Measurements from ENCODE around the gene ACTA1.
"Not testable (repeated sequence)": the region's sequence is repeated elsewhere in the genome, so short reads cannot be mapped to it uniquely, and the experiment has no call there.

Gene ACTA1

DNA sequence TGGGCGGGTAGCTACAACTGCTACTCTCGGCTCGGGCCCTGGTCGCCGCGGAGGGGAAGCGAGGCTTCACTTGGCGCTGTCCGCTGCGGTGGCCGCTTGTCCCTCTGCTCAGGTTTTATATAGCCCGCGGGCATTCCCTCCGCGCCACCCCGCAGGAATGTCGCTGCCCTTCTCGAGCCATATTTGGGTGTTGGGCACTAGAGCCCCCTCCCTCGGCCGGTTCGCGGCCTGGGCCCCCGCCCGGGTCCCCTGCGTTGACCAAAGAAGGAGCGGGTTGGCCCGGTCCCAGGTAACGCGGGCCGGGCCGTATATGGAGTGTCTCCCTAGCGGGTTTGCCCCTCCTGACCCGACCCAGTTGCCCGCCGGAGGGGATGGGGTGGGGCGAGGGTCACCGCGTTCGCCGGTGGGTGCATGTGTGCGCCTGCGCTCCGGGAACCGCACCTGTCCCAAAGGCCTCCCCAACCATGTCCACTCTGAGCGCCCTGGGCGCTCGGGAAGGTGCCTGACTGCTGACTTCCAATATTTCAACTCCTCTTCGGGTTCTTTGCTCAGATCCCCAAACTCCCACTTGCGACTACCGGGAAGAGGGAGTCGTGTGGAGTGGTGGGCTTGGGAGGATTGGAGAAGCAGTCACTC, at the start of gene ACTA1:
Gene ACTA1, minus strand, starts transcription at position 90 of the 636 bp plus-strand sequence. CDS start 979 bp downstream, outside the sequence.
- no peak for DNase-seq (ENCODE audit: low spot score)

DNA sequence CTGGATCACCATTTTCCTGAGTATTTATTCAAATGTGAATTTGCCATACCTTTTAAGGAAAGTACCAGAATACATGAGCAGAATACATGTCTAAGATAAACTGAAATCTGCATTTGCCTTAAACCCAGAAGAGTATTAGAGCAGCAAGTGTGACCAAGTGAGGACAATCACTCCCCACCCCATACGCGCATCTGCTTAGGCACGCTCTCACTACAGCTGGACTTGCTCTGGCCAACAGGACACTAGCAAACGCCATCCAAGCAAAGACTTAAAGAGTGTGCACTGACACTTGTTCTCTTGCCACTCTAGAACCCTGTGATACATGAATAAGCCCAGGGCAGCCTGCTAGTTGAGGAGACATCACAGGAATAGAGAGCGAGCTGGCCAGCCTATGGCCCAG, 48.6 kb upstream of the ACTA1 start:
- no peak for DNase-seq (ENCODE audit: low spot score)

DNA sequence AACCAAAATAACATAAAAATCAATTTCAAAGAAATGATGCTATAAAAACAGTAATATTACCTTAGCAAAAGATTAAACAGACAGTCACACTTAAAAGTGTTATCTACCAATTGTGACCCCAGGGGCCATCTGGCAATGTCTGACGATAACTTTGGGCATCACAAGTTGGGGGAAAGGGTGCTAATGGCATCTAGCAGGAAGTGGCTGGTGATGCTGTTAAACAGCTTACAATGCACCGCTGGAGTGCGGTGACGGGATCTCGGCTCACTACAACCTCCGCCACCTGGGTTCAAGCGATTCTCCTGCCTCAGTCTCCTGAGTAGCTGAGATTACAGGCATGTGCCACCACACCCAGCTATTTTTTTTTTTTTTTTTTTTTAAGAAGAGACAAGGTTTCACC, 46.6 kb upstream of the ACTA1 start:
- DNase-seq (ENCODE audit: low spot score), result no peak

DNA sequence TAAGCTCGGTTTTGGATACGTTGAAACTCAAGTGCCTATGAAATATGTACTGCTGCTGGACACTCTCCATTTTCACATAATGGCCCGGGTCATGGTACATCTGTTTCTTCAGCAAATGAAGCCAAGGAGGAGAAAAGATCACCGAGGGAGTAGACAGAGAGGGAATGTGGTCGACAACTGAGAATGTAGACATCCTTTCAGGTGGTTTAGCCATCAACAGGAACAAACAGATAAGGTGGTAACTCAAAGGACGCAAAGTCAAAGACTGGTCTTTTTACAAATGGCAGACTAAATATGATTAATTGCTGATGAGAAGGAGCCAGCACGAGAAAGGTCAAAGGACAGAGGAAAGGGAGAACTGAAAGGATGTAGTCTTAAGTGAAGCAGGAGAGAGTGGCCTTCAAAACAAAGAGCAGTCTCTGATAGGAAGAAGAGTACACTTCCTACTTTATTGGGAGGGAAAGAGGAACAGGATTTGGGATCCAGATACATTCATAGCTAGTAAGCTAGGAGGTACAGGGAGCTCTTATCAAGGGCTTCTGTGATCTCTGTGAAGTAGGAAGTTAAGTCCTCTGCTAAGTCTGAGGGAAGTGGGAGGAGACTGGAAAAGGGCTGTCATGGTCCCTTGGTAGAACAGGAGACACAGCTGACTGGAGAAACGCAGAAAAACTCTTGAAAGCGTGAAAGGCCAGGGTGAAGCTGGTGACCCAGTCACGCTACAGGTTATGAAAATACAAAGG, 45.9 kb upstream of the ACTA1 start:
- no peak for DNase-seq (ENCODE audit: low spot score)

DNA sequence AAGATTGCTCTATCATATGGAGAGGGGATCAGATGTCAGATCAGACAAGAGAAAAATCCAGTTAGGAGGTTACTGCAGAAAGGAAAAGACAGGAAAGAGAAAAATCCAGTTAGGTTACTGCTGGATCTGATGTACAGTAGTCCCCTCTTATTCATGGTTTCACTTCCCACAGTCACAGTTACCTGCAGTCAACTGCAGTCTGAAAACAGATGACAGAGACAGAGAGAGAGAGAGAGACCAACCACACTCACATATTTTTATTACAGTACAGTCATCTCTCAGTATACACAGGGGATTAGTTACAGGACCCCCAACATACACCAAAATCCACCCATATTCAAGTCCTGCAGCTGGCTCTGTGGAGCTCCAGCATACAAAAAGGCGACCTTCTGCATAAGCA, 45.0 kb upstream of the ACTA1 start:
- no peak for DNase-seq (ENCODE audit: low spot score)

DNA sequence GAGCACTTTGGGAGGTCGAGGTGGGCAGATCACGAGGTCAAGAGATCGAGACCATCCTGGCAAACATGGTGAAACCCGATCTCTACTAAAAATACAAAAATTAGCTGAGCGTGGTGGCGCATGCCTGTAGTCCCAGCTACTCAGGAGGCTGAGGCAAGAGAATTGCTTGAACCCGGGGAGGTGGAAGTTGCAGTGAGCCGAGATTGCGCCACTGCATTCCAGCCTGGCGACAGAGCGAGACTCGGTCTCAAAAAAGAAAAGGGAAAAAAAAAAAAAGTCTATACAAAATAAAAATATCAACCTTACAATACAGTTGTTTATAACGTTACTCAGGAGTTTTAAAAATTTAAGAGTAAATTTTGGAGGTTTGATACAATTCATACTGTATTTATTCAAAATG, 42.0 kb upstream of the ACTA1 start:
- not testable (repeated sequence) for DNase-seq (ENCODE audit: low spot score)

DNA sequence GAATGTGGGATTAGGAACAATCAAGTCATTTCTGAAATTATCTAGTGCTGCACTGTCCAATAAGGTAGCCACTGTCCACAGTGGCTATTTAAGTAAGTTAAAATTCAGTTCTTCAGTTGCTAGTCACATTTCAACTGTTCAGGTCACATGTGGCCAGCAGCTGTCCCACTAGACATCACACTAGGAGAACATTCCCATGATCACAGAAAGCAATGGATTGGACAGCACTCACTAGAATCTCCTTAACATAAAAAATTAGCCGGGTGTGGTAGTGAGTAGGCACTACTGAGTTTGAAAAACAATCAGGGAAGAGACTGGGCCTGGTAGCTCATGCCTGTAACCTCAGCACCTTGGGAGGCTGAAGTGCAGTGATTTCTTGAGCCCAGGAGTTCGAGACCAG, 40.6 kb upstream of the ACTA1 start:
- DNase-seq (ENCODE audit: low spot score), result no peak

DNA sequence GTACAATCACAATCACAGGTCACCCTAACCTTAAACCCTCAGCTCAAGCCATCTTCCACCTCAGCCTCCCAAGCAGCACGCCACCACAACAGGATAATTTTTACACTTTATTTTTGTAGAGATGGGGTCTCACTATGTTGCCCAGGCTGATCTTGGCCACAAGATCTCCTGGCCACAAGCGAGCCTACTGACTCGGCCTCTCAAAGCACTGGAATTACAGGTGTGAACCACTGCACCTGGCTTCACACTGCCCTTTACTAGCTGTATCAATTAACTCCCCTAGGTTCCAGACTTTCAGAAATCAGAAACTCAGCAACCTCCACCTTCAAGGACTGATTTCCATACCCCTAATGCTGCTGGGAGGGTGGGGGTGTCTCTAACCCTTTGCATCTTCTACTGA, 37.3 kb upstream of the ACTA1 start:
- DNase-seq (ENCODE audit: low spot score), result no peak

DNA sequence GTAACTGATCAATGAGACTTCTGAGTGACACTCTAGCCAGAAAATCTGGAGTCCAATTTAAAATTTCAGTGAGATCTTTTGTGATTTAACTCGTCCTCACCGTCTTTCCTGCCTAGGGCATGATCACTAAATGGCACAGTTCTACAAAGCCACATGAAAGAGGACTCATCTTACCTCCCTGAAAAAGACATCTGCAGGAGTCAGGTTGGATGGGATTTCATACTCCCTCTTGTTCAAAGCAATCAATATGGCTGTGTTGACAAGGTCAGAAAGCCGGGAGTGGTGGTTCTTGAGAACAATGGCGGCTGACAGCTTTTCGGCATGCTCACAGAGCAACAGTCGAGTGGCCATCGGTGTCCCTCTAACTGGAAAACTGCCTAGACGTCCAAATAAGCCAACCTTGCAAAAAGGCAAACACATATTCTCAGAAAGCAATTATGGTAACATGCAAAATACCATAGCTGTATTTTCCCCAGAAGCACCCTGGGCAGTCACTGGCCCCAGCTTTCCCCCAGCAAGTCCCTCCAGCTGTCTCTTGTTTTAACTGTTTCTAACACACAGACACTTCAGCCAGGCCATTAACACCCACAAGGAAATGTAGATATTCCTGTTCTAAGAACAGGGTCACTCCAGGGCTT, 36.6 kb upstream of the ACTA1 start:
- no peak for DNase-seq (ENCODE audit: low spot score)

DNA sequence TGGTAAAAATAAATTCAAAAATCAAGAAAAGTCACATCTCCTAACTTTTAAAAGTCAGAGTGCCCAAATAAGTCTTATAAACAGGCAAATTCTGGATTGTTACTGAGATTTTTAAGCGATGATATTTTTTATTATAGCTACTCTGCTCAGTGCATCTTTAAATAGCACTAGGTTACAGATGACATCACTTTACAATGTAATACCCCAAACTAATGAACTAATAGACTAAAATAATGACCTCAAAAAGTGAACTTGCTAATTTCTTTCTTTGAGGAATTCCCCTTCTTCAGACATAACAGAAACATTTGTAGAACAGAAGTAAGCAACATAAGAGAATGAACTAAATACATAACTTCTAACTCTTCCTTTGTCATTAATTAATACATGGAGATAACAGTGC, 33.0 kb upstream of the ACTA1 start:
- DNase-seq (ENCODE audit: low spot score), result no peak

DNA sequence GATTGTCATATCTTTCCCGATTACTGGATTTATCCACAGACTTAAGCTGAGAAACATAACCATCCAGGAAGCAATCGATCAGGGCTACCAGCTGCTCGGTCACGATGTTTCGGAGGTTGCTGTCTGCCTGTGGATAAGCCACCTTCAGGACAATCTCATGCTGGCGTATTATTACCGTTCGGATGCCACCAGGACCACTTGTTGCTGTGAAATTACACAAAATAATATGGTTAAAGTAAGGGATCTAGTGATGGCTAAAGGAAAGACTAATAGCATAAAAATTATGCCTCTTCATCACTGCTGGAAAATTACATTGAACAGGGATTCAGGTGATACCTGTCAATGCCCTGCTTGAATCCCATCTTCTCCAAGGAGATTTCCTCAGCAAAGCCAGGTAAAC, 30.8 kb upstream of the ACTA1 start:
- DNase-seq (ENCODE audit: low spot score), result no peak

DNA sequence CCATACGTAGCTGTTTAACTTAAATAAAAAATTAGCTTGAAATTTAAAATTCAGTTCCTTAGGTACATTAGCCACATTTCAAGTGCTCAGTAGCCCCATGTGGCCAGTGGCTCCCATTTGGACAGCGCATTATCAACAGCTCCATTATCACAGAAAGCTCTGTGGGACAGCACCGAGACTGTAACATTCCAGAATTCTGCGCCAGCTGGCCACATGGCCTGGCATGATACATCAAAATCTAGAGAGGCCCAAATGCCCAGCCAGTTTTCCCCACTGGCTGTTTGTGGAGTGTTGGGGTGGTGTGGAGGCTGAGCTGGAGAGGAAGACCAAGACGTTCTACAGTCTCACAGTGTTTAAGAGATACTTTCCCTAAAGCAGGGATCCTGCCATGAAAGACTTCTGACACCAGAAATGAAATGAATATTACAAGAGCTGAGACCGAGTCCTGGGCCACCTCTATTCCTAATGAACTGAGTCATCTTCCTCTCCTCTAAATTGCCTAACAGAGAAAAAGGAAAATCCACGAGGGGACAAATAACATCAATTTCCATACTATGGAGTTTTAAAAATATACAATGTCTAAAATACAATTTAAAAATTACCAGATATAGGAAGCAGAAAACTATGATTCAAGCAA, 27.3 kb upstream of the ACTA1 start:
- no peak for DNase-seq (ENCODE audit: low spot score)

DNA sequence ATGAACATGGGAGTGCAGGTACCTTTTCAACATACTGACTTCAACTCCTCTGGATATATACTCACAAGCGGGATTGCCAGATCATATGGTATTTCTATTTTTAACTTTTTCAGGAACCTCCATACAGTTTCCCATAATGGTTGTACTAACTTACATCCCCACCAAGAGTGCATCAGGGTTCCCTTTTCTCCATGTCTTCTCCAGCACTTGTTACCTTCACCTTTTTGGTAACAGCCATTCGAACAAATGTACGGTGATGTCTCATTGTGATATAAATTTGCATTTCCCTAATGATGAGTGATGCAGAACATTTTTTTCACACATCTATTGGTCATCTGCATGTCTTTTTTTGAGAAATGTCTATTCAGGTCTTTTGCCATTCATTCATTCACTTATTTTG, 25.9 kb upstream of the ACTA1 start:
- DNase-seq (ENCODE audit: low spot score), result no peak

DNA sequence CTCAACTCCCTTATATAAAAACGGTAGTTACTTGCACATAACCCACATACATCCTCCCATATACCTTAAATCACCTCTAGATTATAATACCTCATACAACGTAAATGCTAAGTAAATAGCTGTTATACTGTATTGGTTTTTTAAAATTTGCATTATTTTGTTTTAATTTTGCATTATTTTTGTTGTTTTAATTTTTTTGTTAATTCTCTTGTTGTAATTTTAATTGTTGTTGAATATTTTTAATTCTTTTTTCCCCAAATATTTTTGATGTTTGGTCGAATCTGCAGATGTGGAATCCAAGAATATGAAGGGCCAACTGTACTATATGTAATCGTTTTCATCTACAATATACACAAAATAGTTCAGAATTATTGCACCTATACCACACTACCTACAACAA, 23.5 kb upstream of the ACTA1 start:
- no peak for DNase-seq (ENCODE audit: low spot score)

DNA sequence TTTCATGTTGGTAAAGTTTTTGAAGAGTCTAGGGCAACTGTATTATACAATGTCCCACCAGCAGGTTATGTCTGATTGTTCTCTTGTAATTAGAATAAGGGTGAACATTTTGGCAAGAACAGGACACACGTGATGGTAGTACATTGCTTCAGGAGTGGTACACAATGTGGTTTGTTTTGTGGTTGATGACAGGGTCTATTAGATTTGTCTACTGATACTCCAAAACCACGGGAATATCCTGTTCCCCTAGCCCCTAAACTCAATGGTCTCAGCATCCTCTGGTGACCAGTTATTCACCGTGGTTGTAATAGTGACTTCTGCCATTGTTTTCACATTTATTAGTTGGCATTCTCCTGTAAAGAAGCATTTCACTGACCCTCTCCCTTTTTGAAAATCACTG, 22.1 kb upstream of the ACTA1 start:
- DNase-seq (ENCODE audit: low spot score), result no peak

DNA sequence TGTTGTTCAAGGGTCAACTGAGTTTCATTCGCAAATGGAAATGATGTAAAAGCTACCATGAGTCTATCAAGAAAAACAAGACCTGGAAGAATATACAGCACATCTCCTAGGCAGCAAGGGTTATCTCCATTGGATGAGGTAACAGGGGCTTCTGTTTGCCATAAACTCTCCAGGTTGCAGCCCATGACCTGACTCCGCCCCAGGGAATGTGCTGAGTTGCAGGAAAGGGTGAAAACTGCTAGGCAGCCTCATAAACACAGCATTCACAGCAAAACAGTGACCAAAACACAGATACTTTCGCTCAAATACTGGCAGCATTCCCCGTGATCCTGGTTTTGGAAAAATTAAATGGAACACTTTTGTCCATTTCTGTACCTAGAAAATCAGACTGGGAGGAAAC, 20.2 kb upstream of the ACTA1 start:
- DNase-seq (ENCODE audit: low spot score), result no peak

DNA sequence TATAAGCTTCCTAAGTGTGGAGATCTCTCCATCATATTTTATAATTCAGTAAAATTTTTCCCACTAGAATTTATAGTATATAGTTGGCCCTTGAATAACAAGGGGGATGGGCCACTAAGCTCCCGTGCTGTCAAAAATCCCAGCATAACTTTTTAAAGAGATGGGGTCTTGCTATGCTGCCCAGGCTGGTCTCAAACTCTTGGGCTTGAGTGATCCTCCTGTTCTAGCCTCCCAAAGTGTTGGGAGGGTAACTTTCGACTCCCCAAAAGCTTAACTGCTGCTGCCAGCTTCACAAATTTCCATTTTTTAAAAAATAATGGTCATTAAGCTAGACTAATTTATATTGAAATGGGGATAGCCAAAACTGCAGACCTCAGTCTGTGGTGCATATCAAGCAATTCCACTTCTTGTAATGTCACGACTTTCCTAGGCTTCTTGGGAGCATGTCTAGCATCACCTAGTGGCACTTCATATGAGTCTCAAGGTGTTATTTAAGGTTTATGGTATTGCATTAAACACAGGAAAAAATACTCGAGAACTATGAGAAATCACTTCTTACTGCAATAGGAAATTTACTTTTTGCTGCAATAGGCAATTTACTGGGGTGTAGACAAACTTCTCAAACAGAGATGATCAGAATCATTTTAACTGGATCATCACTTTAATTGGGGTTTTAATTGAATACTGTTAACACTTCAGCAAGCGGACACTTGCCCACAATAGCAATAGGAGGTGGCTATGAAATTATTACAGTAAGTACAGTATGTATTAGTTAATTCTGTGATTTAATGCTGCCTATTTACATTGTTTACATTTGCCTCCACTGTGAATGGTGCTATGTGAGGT, 19.3 kb upstream of the ACTA1 start:
- peak; percentile 1 for DNase-seq (ENCODE audit: low spot score)

DNA sequence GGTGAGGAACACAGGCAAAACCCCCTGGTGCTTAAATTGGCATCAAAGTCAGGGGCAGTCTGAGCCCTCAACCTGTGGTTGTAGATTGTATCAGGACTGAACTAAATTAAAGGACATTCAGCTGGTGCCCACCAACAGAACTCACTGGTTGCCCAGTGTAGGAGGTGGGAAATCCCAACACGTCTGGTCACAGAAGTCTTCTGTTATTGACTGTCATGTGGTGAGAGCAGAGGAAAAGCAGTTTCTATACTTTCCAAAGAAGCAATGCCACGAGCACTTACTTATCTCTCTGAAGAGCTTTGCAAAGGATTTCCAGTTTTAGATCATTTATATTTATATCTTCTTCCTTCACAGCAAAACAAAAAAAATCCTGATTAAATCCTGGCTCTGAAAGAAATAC, 15.0 kb upstream of the ACTA1 start:
- DNase-seq (ENCODE audit: low spot score), result no peak

DNA sequence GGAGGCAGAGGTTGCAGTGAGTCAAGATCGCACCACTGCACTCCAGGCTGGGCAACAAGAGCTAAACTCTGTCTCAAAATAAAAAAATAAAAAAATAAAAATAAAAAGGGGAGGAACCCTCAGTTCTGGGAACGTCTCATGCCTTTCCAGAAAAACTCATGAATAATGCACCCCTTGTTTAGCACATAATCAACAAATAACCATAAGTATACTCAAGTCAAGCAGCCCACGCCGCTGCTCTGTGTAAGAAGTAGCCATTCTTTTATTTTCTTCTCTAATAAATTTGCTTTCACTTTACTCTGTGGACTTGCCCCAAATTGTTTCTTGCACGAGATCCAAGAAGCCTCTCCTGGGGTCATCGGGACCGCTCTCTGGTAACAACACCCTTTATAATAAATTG, 14.5 kb upstream of the ACTA1 start:
- no peak for DNase-seq (ENCODE audit: low spot score)

DNA sequence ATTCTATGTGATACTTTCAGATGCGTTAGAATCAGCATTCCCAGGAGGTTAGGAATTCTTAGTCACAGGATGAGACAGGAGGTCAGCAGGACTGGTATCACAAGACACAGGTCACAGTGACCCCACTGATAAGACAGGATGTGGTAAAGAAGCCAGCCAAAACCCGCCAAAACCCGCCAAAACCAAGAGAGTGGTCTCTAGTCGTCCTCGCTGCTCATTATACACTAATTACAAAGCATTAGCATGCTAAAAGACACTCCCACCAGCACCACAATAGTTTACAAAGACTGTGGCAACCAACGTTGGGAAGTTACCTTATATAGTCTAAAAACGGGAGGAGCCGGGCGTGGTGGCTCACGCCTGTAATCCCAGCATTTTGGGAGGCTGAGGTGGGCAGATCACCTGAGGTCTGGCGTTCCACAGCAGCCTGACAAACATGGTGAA, 13.9 kb upstream of the ACTA1 start:
- DNase-seq (ENCODE audit: low spot score), result no peak

DNA sequence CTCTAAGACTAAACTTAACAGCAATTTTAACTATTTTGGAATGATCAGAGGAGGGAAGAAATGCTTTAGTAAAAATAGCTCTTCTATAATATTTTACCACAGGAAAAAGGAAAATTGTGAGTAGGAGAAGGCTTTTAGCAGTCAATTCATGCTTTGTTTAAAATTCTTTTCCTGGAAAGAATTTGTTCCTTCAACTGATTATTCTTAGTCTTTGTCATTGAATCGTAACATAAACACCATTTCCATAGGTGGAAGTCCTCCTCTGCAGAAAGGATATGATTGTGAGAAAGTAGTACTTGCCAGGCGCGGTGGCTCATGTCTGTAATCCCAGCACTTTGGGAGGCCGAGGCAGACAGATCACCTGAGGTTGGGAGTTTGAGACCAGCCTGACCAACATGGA, 11.9 kb upstream of the ACTA1 start:
- DNase-seq (ENCODE audit: low spot score), result no peak

All from LoVo (cell line).